H4 (cell line): ENCODE data around the gene PDGFRA. TPM values are rescaled to one million over a fixed set of nuclear protein-coding genes. Genes with fewer than 3 reads are reported as not detected.
"Not testable (repeated sequence)": the region's sequence is repeated elsewhere in the genome, so short reads cannot be mapped to it uniquely, and the experiment has no call there.

Source experiments
- DNase-seq: peaks from one replicate; pipeline ENCODE4 v3.0.0-alpha.2; 2015; ENCODE audit warnings: low spot score
- total RNA-seq: library from RNA; depleted of rRNA; stranded (reverse); fragments of >200 nt; shearing (Covaris generic); gene quantifications from 2 replicates; pipeline ENCODE4 v1.2.3, GENCODE V29; 2014; rRNA removed

PDGFRA gene
- total RNA-seq, 1 experiment from 2014 or later = 13.9 TPM

DNA sequence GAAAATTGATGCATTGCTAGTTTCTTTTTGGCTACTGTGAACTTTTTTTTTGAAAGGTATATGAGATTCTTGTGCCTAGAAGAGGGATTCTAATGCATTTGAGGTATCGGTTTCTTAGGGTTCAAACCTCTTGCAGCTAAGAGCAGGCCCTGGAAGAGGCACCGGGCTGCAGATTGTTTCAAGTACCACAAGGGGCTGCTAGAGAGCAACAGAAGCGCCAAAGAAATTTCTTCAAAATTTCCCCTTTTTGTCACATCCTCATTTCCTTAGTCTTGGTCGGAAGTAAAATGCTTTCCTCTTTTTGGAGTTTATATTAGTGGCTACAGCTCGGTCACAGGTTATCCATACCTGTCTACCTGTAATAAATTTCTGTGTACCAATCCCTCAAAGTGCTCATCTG lies 89.8 kb downstream of the PDGFRA start:
- peak; percentile 35 for DNase-seq

DNA sequence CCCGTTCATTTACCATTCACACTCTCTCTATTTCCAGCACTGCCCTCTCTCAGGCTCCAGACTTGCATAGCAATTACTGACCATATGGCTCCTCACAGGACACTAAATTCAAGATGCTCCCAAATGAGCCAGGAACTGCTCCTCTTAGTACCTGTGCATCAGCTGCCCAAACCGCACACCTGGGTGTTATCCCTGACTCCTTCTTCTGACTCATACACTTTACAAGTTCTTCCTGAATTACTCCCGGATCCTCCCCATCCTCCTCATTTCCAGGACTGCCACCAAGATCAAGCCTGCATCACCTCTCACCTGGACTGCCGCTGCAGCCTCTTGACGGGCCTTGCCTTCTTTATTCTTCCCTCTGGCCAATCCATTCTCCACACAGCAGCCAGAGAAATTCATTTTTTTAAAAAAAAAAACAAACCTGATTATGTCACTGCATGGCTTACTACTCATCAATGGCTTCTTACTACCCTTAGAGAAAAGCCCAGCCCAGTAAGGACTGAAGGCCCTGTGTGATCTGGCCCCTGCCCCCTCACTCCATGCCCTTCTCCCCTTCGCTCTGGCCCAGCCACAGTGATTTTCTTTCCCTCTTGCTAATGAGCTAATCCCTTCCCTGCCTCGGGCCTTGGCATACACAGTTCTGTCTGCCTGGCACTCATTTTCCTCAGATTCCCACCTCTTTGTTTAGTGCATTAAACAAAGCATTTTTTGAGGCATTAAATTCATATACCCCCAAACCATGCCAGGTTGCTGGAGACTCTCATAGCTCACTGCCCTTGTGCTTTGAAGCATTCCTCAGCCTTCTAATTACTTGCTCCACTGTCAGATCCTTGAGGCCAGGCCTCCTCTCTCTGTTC lies 92.0 kb downstream of the PDGFRA start:
- no peak for DNase-seq

DNA sequence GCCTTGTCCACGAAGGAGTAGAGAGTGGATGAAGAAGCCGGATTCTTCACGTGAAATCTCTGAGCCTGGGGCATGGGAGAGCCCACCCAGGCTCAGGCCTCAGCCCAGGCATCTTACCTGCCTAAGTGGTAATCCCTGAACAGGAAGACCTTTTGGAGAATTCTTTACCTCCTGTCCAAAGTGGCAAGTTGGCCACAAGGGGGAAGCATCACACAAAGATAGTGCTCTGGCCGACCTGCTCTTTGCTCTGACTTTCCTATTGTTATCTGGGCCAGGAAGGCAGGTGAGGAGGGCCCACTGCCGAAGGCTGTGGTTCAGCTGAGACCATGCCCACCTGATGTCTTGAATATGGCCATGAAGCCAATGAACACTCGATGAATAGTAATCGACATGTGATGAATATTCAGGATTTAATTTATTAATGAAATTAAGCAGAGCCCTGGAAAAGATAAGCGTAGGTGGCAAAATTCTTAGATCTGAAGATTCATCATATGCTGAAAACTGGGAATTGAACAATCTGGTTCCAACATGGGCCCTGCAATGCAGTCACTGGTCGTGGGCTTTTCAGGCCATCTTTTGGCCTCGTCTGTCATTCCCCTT lies 93.8 kb downstream of the PDGFRA start:
- peak; percentile 68 for DNase-seq

DNA sequence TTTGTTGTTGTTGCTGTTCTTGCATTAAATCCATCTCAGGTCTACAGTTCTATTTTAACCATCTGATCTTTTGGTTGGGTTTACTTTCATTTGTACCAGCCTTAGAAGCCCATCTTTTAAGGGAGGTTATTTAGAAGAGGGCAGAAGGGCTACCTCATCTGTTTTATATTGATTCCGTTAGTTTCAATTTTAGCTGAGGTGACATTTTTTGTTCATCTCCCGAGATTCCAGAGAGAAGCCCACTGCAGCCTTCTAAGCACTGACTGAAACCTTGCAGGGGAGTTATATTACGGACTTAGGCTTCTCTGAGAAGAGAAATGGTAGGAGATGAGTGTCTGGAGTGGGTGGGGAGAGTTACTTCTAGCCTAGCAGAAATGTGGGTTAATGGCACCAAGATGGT lies 101.8 kb downstream of the PDGFRA start:
- no peak for DNase-seq

DNA sequence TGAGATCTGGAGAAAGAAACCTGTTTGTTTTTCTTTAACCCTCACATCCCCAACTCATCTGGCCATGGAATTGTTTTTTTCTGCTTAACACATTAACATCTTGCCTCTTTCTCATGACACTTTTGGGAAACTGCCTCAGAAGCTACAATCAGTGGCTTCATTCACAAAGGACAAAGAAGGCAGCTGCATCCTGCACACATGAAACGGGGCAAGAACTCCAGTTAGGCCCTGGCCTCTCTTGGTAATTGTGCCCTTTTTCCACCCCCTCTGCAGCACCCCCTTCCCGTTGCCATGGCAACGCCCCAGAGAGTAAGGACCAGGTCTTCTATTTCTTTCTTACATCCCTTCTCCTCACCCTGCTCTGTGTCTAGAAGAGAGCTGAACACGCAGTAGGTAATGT lies 103.4 kb downstream of the PDGFRA start:
- no peak for DNase-seq

DNA sequence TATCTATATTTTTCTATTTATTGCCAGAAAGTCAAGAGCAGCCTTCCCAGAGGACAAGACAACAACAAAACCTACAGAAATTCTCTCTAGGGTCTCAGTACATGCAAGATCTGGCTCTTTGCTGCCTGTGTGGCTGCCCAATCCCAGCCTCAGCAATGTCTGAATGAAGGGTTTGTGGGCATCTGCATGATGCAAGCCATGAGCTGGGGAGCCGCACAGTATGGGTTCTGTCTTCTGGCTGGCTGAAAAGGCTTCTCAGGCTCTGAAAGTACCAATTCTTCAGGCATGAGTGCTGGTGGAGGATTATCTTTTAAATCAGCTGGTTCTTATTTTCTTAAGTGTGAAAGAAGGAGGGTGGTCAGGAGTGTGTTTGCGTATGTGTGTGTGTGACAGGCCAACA lies 104.6 kb downstream of the PDGFRA start:
- no peak for DNase-seq

DNA sequence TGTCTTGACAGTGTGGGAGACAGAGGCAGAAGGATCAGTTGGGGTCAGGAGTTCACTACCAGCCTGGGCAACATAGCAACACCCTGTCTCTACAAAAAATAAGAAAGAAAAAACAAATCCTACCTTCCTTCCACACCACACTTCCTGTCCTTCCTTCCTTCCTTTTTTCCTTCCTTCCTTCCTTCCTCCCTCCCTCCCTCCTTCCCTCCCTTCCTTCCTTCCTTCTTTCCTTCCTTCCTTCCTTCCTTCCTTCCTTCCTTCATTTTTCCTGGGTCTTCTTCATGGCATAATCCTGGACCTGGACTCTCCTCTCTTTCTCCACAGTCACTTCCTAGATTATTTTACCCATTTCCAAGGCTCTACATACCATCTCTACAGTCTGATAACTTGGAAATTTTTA lies 105.7 kb downstream of the PDGFRA start:
- not testable (repeated sequence) for DNase-seq

DNA sequence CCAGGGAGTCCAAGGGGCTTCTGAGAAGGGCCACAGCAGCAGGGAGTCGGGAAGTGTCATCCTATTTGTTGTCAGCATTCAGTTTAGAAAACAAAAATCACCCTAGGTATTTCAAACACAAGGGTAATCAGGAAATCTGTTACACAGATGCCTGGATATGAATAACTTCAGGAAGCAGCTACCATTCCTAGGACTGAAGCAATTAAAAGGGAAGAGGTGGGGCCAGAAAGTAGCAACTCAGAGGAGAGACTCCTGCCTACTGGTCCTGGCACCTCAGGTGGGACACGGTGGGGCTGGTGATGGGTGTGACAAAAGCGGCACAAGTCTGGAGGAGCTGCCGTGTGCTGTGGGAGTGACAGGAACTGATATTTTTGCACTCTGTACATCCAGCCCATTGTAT lies 107.9 kb downstream of the PDGFRA start:
- no peak for DNase-seq

DNA sequence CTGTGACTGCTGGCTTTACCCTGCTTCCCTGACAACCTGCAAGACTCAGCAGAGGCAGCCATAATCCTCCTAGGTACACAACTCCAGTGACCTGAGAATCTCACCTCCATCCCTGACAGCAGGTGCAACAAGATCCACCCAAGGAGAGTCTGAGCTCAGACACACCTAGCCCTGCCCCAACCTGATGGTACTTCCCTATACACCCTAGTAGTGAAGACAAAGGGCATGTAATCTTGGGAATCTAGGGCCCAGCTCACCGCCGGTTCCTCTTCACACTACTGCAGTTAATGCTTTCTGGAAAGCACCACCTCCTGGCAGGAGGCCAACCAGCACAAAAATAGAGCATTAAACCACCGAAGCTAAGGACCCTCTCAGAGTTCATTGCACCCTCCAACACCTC lies 113.0 kb downstream of the PDGFRA start:
- not testable (repeated sequence) for DNase-seq

Other genes starting within 250 kb of the PDGFRA start
- gene CHIC2, start 164.7 kb upstream of the PDGFRA start, total RNA-seq = 17.7 and 23.8 TPM in 2 replicates
- not detected in 2 replicates for gene GSX2, start 129.1 kb upstream of the PDGFRA start, total RNA-seq